Mesothelial cell of epicardium (in vitro differentiated cells): Measurements from ENCODE around the gene TRPV4. TPM values are rescaled to one million over a fixed set of nuclear protein-coding genes. Genes with fewer than 3 reads are reported as not detected.
A peak's percentile ranks its signal among the peaks of the same experiment; 100 is the strongest.

Experiments used
- DNase-seq, 2 experiments: peaks; one replicate each; pipeline ENCODE4 v3.0.0; 2021; ENCODE audit warnings: low spot score in 2 of 2; ENCODE audit not compliant: unreplicated experiment in 2 of 2
- H3K27ac Mint-ChIP-seq: 2 replicates; pipeline ENCODE4 v1.8.0; 2021; ENCODE audit warnings: mixed read lengths
- H3K27me3 Mint-ChIP-seq: 2 replicates; pipeline ENCODE4 v1.8.0; 2021; ENCODE audit warnings: low read depth, mixed read lengths
- H3K36me3 Mint-ChIP-seq: 2 replicates; pipeline ENCODE4 v1.8.0; 2021; ENCODE audit warnings: mixed read lengths
- H3K4me1 Mint-ChIP-seq: 2 replicates; pipeline ENCODE4 v1.8.0; 2021; ENCODE audit warnings: mixed read lengths
- H3K4me3 Mint-ChIP-seq: 2 replicates; pipeline ENCODE4 v1.8.0; 2021; ENCODE audit warnings: mild to moderate bottlenecking, moderate library complexity, mixed read lengths
- H3K9me3 Mint-ChIP-seq: 2 replicates; pipeline ENCODE4 v1.8.0; 2021; ENCODE audit warnings: mixed read lengths
- total RNA-seq: library from RNA; stranded (reverse); gene quantifications from 3 replicates; pipeline ENCODE4 v1.2.1, GENCODE V29; 2021
- TF ChIP-seq, protein P1 (sequence below): fragments of 200-600 bp; sonication (generic); IDR thresholded peaks from one replicate; pipeline ENCODE4 v1.5.0; 2021; ENCODE audit warnings: antibody characterized with exemption; ENCODE audit not compliant: unreplicated experiment

The TRPV4 gene
- total RNA-seq, 1 donor from 2014 or later = 4.1 TPM

DNA sequence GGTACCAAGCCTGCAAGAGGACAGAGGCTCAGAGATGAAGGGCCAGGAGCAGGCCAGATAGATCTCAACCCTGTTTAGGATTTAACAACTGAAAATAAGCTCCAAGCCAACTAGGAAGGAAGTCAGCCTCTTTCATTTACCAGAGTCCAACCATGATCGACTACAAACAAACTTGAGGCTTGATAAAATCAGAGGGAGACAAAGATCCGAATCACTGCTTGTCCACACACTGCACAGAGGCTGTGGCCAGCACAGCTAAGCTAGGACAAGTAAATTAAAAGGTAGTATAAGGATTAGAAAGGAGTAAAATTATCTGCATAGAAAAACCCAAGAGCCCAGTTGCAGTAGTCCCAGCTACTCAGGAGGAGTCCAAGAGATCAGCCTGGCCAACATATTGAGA is 79.2 kb downstream of the TRPV4 start:
- peaks cover 37% of the 10 kb centered on the region for H3K9me3 Mint-ChIP-seq
- no peaks in the 10 kb centered on the region for H3K36me3 Mint-ChIP-seq
- TF ChIP-seq, protein P1, sequence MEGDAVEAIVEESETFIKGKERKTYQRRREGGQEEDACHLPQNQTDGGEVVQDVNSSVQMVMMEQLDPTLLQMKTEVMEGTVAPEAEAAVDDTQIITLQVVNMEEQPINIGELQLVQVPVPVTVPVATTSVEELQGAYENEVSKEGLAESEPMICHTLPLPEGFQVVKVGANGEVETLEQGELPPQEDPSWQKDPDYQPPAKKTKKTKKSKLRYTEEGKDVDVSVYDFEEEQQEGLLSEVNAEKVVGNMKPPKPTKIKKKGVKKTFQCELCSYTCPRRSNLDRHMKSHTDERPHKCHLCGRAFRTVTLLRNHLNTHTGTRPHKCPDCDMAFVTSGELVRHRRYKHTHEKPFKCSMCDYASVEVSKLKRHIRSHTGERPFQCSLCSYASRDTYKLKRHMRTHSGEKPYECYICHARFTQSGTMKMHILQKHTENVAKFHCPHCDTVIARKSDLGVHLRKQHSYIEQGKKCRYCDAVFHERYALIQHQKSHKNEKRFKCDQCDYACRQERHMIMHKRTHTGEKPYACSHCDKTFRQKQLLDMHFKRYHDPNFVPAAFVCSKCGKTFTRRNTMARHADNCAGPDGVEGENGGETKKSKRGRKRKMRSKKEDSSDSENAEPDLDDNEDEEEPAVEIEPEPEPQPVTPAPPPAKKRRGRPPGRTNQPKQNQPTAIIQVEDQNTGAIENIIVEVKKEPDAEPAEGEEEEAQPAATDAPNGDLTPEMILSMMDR = no peak
- H3K4me3 Mint-ChIP-seq = no peak overlapping the region
- no peaks in the 10 kb centered on the region for H3K4me1 Mint-ChIP-seq
- no peak for DNase-seq
- H3K27ac Mint-ChIP-seq = no peak overlapping the region
- peaks cover 10% of the 10 kb centered on the region for H3K27me3 Mint-ChIP-seq

DNA sequence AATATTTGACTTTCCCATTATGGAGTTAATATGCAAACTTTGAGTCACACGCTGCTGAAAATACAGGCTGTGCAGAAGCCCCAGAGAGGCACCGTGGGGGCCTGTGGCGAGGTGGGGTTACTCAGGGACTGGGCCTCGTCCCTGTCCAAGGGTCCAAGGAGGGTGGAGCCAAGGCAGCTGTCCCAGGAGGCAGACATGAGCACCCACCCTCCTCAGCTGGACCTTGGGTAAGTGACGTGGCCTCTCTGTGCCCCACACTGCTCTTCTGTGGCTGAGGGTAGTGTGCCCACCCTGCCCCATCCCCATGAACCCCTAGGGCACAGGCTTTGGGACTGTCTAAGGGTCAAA is 80.2 kb downstream of the TRPV4 start:
- H3K9me3 Mint-ChIP-seq = peaks cover 37% of the 10 kb centered on the region
- no peak overlapping the region for H3K27ac Mint-ChIP-seq
- no peaks in the 10 kb centered on the region for H3K4me1 Mint-ChIP-seq
- DNase-seq = peak in 1 of 2 experiments; percentile 2
- H3K27me3 Mint-ChIP-seq = peaks cover 7% of the 10 kb centered on the region
- H3K4me3 Mint-ChIP-seq = no peak overlapping the region
- H3K36me3 Mint-ChIP-seq = no peaks in the 10 kb centered on the region
- TF ChIP-seq, protein P1 = no peak

DNA sequence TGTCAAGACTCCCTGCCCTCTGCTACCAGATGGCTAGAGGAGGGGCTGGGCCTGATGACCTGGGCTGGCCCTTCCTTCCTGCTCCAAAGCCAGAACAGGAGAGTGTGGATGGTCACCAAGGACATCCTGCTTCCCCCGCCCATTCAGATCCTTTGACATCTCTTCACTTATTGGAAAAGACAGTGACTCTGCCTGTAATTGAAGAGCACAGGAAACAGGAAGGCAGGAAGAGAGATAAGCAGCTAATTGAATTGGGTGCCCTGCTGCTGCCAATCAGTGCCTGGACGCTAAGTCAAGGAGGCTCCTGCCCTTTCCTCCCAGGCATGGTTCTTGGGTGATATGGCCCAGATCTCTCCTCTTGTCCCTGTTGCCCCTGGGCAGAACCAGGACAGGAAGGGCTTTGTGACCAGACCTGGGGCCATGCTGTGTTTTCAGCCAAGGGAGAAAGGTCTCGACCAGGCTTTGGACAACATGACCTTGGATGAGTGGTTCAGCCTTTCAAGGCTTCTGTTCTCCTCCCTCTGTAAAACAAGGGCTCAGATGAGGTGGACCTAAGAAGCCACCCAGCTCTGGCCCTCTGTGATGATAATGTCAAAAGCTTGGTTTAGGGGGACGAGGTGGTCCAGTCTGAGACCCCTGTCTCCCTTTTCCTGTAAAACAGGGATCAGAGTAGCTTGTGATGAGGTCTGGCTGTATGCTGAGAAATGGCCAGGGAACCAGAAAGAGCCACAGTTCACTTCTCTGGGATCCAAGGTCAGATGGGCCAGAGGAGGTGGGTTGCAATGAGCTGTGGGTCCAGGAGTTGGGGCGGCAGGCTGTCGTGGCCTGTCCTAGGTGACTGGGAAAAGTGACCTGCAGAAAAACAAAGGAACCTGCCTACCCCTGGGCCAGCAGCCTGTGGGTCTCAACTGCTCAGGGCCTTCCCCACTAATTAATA is 80.8 kb downstream of the TRPV4 start:
- no peaks in the 10 kb centered on the region for H3K4me1 Mint-ChIP-seq
- H3K27me3 Mint-ChIP-seq = peaks cover 4% of the 10 kb centered on the region
- TF ChIP-seq, protein P1 = no peak
- no peak overlapping the region for H3K4me3 Mint-ChIP-seq
- H3K27ac Mint-ChIP-seq = no peak overlapping the region
- peak in 1 of 2 experiments; percentile 8 for DNase-seq
- H3K9me3 Mint-ChIP-seq = peaks cover 37% of the 10 kb centered on the region
- H3K36me3 Mint-ChIP-seq = no peaks in the 10 kb centered on the region

DNA sequence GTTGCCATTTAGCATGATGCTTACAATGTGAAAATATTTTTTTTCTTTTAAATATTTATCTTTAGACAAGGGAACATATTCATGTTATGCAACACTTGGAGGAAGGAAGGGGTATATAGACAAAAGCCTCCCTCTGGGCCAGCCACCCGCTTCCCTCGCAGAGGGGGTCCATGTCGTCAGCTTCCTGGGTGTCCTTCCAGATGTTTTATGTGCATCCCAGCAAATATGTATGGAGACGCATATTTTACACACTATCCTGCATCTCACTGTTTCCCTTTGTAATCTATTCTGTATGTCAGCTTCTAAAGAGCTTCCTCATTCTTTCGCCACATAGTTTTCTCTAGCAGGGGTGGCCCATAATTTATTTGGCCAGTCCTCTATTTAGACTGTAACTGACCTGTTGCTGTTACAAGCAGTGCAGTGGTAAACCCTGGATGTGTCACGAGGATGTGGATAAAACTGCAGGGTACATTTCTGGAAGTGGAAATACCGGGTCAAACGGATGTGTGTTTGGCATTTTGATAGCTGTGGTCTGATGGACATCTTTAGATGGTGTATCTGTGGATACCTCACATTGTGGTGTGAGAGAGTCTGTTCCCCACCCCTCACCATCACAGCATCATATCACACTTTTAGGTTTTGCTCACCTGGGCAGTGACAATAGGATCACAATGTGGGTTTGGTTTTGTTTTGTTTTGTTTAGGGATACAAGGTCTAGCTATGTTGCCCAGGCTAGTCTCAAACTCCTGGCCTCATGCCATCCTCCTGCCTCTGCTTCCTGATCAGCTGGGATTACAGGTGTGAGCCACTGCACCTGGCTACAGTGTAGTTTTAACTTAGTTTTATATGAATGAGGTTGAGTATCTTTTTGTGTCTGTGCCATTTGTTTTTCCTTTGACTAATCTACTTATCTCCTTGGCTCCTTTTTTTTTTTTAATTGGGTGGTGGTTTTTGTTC is 87.9 kb downstream of the TRPV4 start:
- peaks cover 5% of the 10 kb centered on the region for H3K4me1 Mint-ChIP-seq
- peaks cover 5% of the 10 kb centered on the region for H3K27me3 Mint-ChIP-seq
- TF ChIP-seq, protein P1 = no peak
- H3K4me3 Mint-ChIP-seq = no peak overlapping the region
- no peak for DNase-seq
- peaks cover 4% of the 10 kb centered on the region for H3K9me3 Mint-ChIP-seq
- H3K36me3 Mint-ChIP-seq = no peaks in the 10 kb centered on the region
- H3K27ac Mint-ChIP-seq = no peak overlapping the region

DNA sequence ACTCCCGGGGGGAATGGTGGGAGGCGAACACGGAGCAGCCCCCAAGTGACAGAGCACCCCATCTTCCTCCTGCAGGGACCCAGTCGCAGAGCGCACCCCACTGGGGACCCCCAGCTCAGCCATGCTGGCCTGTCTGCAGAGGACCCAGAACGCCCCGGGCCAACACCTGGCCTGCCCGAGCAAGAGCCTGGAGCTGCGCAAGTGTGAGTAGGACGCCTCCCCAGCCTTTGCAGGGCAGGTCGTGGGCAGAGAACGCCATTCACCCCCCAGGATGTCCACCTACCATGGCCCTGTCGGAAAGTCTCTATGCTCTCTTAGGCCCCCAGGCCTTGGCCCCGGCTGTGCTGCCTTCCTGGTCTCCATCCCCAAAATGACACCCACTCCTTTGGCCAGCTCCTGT is 89.2 kb downstream of the TRPV4 start:
- TF ChIP-seq, protein P1 = no peak
- Mint-ChIP-seq H3K27ac (no peak overlapping the region), H3K4me3 (no peak overlapping the region), H3K36me3 (no peaks in the 10 kb centered on the region), H3K9me3 (no peaks in the 10 kb centered on the region), H3K27me3 (peaks cover 8% of the 10 kb centered on the region), H3K4me1 (peaks cover 5% of the 10 kb centered on the region)
- DNase-seq = peak in 1 of 2 experiments; percentile 16
